ENCODE data around the gene FBN2. TPM values are rescaled to one million over a fixed set of nuclear protein-coding genes. Genes with fewer than 3 reads are reported as not detected.

Gene FBN2
- under 1 TPM; 0.31 to 0.70 (median 0.58) TPM for total RNA-seq
- total RNA-seq (2013): 0.47 TPM

DNA sequence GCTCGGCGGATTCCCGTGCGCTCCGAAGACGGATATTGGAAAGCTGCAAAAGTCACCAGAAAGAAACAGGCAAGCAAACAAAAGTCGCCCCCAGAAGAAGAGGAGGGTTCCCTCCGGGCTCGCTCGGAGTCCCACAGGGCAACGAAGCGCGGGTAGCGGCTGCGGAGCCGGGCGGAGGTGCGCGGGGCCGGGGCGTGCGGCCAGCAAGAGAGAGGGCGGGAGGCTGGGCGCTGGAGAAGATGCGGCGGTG, at the start of gene FBN2:
TSS of gene FBN2 (minus strand) at position 246 of the 250 bp plus-strand sequence. CDS start 642 bp downstream, outside the sequence.
- TF ChIP-seq, protein P1, sequence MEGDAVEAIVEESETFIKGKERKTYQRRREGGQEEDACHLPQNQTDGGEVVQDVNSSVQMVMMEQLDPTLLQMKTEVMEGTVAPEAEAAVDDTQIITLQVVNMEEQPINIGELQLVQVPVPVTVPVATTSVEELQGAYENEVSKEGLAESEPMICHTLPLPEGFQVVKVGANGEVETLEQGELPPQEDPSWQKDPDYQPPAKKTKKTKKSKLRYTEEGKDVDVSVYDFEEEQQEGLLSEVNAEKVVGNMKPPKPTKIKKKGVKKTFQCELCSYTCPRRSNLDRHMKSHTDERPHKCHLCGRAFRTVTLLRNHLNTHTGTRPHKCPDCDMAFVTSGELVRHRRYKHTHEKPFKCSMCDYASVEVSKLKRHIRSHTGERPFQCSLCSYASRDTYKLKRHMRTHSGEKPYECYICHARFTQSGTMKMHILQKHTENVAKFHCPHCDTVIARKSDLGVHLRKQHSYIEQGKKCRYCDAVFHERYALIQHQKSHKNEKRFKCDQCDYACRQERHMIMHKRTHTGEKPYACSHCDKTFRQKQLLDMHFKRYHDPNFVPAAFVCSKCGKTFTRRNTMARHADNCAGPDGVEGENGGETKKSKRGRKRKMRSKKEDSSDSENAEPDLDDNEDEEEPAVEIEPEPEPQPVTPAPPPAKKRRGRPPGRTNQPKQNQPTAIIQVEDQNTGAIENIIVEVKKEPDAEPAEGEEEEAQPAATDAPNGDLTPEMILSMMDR (IDR thresholded peaks at IDR 0.05): no peak
- no peak for ATAC-seq
- H3K36me3 ChIP-seq (ENCODE audit: control insufficient read depth, insufficient read depth, low read length): no peaks in the 10 kb centered on the region
- no peaks in the 10 kb centered on the region for H3K4me1 Mint-ChIP-seq
- DNase-seq: no peak
- peaks cover 26 to 29% of the 10 kb centered on the region in 2 donors for H3K27me3 Mint-ChIP-seq (ENCODE audit: low read depth in 2 of 2)
- no peak within 1 kb of the TSS for H3K4me3 ChIP-seq (ENCODE audit: low read length)
- H3K9me3 ChIP-seq (ENCODE audit: control insufficient read depth, insufficient read depth, low read length): peaks cover 8% of the 10 kb centered on the region
- H3K4me3 Mint-ChIP-seq: no peak within 1 kb of the TSS
- no peak within 1 kb of the TSS for H3K27ac Mint-ChIP-seq
- no peaks in the 10 kb centered on the region for H3K4me1 ChIP-seq (ENCODE audit: control insufficient read depth, insufficient read depth, low read length)
- peaks cover 17% of the 10 kb centered on the region for H3K27me3 ChIP-seq (ENCODE audit: control insufficient read depth, insufficient read depth, low read length)
- no peak within 1 kb of the TSS for H3K27ac ChIP-seq (ENCODE audit: low read length)
- peaks cover 5% of the 10 kb centered on the region for H3K36me3 Mint-ChIP-seq
- WGBS (ENCODE audit: insufficient coverage): 5% methylated on average over 26 of the region's 26 CpGs
- peaks cover 2 to 5% of the 10 kb centered on the region in 2 donors for H3K9me3 Mint-ChIP-seq
- intact Hi-C loops (cut with micrococcal nuclease): no loop called here

DNA sequence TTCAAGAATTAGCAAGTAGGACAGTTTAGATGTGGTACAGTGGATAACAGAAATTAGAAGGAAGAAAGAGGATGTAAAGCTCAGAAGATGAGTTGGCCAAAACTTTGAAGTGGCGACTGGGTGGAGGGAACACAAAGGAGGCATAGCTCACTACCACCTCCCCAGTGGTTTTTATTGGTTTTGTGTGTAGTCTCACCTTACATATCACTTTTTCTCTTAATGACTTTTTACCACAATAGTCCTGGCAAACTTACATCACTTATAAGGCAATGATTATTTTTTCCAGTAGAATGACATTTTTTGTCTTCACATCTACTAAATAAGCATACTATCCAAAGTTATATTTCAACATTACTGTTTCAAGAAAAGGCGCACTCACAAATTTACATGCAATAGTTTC, 49.2 kb upstream of the FBN2 start:
- Mint-ChIP-seq H3K9me3 (peaks cover 9 to 11% of the 10 kb centered on the region in 2 donors), H3K27me3 (ENCODE audit: low read depth in 2 of 2) (no peaks in the 10 kb centered on the region), H3K4me1 (no peaks in the 10 kb centered on the region), H3K27ac (no peak overlapping the region), H3K36me3 (no peaks in the 10 kb centered on the region), H3K4me3 (no peak overlapping the region)
- TF ChIP-seq, protein P1 (IDR thresholded peaks at IDR 0.05): no peak
- Histone ChIP-seq H3K27me3 (ENCODE audit: control insufficient read depth, insufficient read depth, low read length) (no peaks in the 10 kb centered on the region), H3K4me1 (ENCODE audit: control insufficient read depth, insufficient read depth, low read length) (no peaks in the 10 kb centered on the region), H3K9me3 (ENCODE audit: control insufficient read depth, insufficient read depth, low read length) (no peaks in the 10 kb centered on the region), H3K27ac (ENCODE audit: low read length) (no peak overlapping the region), H3K36me3 (ENCODE audit: control insufficient read depth, insufficient read depth, low read length) (no peaks in the 10 kb centered on the region), H3K4me3 (ENCODE audit: low read length) (no peak overlapping the region)
- intact Hi-C loops (cut with micrococcal nuclease): no loop called here
- ATAC-seq (no peak), DNase-seq (no peak)
- no CpG with 5 or more reads among the region's 2 CpGs for WGBS (ENCODE audit: insufficient coverage)

- Histone ChIP-seq H3K4me3 (ENCODE audit: low read length) (no peak overlapping the region), H3K27ac (ENCODE audit: low read length) (no peak overlapping the region), H3K27me3 (ENCODE audit: control insufficient read depth, insufficient read depth, low read length) (no peaks in the 10 kb centered on the region), H3K9me3 (ENCODE audit: control insufficient read depth, insufficient read depth, low read length) (no peaks in the 10 kb centered on the region), H3K36me3 (ENCODE audit: control insufficient read depth, insufficient read depth, low read length) (no peaks in the 10 kb centered on the region), H3K4me1 (ENCODE audit: control insufficient read depth, insufficient read depth, low read length) (no peaks in the 10 kb centered on the region)
- no CpG with 5 or more reads among the region's 1 CpG for WGBS (ENCODE audit: insufficient coverage)
- no peak for DNase-seq
- Mint-ChIP-seq H3K4me1 (no peaks in the 10 kb centered on the region), H3K9me3 (peaks cover 9 to 11% of the 10 kb centered on the region in 2 donors), H3K27me3 (ENCODE audit: low read depth in 2 of 2) (no peaks in the 10 kb centered on the region), H3K36me3 (no peaks in the 10 kb centered on the region), H3K27ac (no peak overlapping the region), H3K4me3 (no peak overlapping the region)
- TF ChIP-seq, protein P1 (IDR thresholded peaks at IDR 0.05): no peak
- intact Hi-C loops (cut with micrococcal nuclease): no loop called here
- ATAC-seq: no peak
Measured at GRCh38 chr5:128586848-128587247, 48.8 kb upstream of the FBN2 start.

DNA sequence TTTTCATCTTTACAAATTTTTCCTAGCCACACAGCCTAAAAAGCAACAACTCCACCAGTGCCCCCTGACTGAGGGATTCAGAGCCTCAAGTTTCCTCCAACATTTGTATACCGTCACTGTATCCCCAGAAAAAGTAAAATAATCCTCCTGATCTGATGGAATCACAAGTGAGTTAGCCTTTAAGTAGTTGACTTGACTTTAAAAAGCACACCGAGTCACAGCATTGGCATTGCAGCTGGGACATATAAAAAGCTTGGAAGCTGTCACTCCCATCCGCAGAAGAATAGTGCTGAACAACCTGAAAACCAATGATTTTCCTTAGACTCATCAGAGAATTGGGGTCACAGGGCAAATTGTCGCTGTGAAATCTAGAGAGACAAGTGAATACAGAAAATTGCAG, 41.6 kb upstream of the FBN2 start:
- Mint-ChIP-seq H3K4me1 (no peaks in the 10 kb centered on the region), H3K27me3 (ENCODE audit: low read depth in 2 of 2) (no peaks in the 10 kb centered on the region), H3K36me3 (peaks cover 6% of the 10 kb centered on the region), H3K4me3 (no peak overlapping the region), H3K9me3 (peaks cover 9 to 17% of the 10 kb centered on the region in 2 donors), H3K27ac (no peak overlapping the region)
- Histone ChIP-seq H3K4me3 (ENCODE audit: low read length) (no peak overlapping the region), H3K27ac (ENCODE audit: low read length) (no peak overlapping the region), H3K4me1 (ENCODE audit: control insufficient read depth, insufficient read depth, low read length) (no peaks in the 10 kb centered on the region), H3K36me3 (ENCODE audit: control insufficient read depth, insufficient read depth, low read length) (no peaks in the 10 kb centered on the region), H3K27me3 (ENCODE audit: control insufficient read depth, insufficient read depth, low read length) (no peaks in the 10 kb centered on the region), H3K9me3 (ENCODE audit: control insufficient read depth, insufficient read depth, low read length) (peaks cover 2% of the 10 kb centered on the region)
- ATAC-seq (no peak), DNase-seq (no peak)
- TF ChIP-seq, protein P1 (IDR thresholded peaks at IDR 0.05): no peak
- intact Hi-C loops (cut with micrococcal nuclease): no loop called here
- 64% methylated on average over 4 of the region's 4 CpGs for WGBS (ENCODE audit: insufficient coverage)
